BJ (cell line): ENCODE measurements around the gene HADHA. TPM values are rescaled to one million over a fixed set of nuclear protein-coding genes. Genes with fewer than 3 reads are reported as not detected.

Source experiments
- CTCF ChIA-PET: fragments of 350-600 bp; formaldehyde crosslinking; extraction: SDS; loops from one replicate; lab custom pipeline; 2021; ENCODE audit warnings: antibody characterized with exemption, inconsistent platforms; lab: Yijun Ruan, JAX
- POLR2A ChIA-PET: fragments of 300-600 bp; sonication (Branson Sonifier 250); formaldehyde crosslinking; extraction: SDS; loops from one replicate; lab custom pipeline; 2021; ENCODE audit warnings: antibody characterized with exemption; lab: Charles Lee
- DNase-seq: peaks from one replicate; pipeline ENCODE4 v3.0.0-alpha.2; 2011; ENCODE audit warnings: low read depth
- H3K27me3 ChIP-seq: 2 replicates; pipeline ENCODE4 v1.6.0; 2011; ENCODE audit warnings: low read length; ENCODE audit not compliant: control insufficient read depth, insufficient read depth
- H3K36me3 ChIP-seq: 2 replicates; pipeline ENCODE4 v1.5.1; 2011; ENCODE audit warnings: low read length; ENCODE audit not compliant: control insufficient read depth, insufficient read depth
- H3K4me3 ChIP-seq: 2 replicates; pipeline ENCODE4 v1.5.1; 2011; ENCODE audit warnings: low read depth, mild to moderate bottlenecking, control low read depth, low read length
- polyA plus RNA-seq: library from polyadenylated mRNA; depleted of rRNA; stranded (reverse); fragments of >200 nt; gene quantifications from 2 replicates; pipeline ENCODE4 v1.2.3, GENCODE V29; 2011
- TF ChIP-seq, protein P1 (sequence below): IDR thresholded peaks from 2 replicates; pipeline ENCODE4 v1.5.1; 2011; ENCODE audit warnings: low read depth, mild to moderate bottlenecking, control low read depth, inconsistent platforms, low read length, moderate library complexity; ENCODE audit not compliant: insufficient read depth

HADHA gene
- polyA plus RNA-seq, 1 experiment, result 111 TPM

DNA sequence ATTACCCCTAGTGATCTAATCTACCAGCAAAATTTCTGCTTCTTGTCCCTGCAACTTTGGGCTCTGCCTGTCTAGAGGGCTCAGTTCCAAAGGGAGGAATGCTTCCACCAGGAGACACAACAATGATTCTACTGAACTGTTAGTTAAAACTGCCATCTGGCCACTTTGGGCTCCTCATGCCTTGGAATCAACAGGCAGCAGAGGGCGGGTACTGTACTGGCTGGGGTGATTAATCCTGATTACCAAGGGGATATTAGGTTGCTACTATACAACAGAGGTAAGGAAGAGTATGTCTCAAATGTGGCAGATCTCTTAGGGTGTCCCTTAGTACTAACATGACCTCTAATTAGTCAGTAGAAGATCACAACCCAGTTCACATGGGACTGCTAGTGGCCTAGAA lies 21.4 kb downstream of the HADHA start:
- TF ChIP-seq, protein P1, sequence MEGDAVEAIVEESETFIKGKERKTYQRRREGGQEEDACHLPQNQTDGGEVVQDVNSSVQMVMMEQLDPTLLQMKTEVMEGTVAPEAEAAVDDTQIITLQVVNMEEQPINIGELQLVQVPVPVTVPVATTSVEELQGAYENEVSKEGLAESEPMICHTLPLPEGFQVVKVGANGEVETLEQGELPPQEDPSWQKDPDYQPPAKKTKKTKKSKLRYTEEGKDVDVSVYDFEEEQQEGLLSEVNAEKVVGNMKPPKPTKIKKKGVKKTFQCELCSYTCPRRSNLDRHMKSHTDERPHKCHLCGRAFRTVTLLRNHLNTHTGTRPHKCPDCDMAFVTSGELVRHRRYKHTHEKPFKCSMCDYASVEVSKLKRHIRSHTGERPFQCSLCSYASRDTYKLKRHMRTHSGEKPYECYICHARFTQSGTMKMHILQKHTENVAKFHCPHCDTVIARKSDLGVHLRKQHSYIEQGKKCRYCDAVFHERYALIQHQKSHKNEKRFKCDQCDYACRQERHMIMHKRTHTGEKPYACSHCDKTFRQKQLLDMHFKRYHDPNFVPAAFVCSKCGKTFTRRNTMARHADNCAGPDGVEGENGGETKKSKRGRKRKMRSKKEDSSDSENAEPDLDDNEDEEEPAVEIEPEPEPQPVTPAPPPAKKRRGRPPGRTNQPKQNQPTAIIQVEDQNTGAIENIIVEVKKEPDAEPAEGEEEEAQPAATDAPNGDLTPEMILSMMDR, result no peak
- no peak overlapping the region for H3K4me3 ChIP-seq
- no peaks in the 10 kb centered on the region for H3K27me3 ChIP-seq
- H3K36me3 ChIP-seq, result peaks cover 7% of the 10 kb centered on the region
- POLR2A ChIA-PET, result no interaction called here
- DNase-seq, result no peak
- CTCF ChIA-PET, result no interaction called here

DNA sequence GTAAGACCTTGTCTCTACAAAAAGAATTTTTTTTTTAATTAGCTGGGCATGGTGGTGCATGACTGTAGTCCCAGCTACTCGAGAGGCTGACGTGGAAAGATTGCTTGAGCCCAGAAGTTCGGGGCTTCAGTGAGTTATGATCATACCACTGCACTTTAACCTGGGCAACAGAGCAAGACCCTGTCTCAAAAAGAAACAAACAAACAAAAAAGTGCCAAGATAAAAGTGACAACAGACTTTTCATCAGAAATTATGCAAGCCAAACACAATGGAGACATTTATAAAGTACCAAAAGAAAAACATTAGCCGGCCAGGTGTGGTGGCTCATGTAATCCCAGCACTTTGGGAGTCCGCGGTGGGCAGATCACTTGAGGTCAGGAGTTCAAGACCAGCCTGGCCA lies 26.7 kb downstream of the HADHA start:
- no peaks in the 10 kb centered on the region for H3K27me3 ChIP-seq
- ChIA-PET POLR2A (no interaction called here), CTCF (no interaction called here)
- no peak for DNase-seq
- peaks cover 5% of the 10 kb centered on the region for H3K36me3 ChIP-seq
- TF ChIP-seq, protein P1, result no peak
- no peak overlapping the region for H3K4me3 ChIP-seq

DNA sequence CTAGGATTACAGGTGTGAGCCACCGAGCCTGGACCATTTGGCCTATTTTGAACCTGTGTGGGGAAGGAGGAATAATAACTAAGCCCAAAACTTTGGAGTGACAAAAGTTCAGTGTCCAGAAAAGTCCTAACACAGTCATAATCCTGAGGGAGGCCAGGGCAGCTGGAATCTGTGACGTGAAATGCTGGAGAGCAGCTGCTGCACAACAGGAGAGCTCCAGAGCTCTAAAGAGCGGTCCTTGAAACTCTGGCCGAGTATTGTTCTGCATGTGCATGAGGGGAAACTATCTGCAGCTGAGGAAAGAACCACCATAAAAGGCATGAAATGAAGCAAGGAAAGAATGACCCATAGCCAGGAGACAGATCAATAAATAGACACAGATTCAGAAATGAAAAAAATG lies 27.8 kb downstream of the HADHA start:
- Histone ChIP-seq H3K27me3 (no peaks in the 10 kb centered on the region), H3K36me3 (peaks cover 3% of the 10 kb centered on the region; the same call in 1 of the 2 replicates), H3K4me3 (no peak overlapping the region)
- DNase-seq, result no peak
- ChIA-PET CTCF (interaction anchor here (1.4 to 2.2 kb wide), 2 partner anchors 10 to 11 kb away, joined by 4 to 8 read pairs; no protein-coding TSS in a partner anchor), POLR2A (no interaction called here)
- TF ChIP-seq, protein P1, result no peak

DNA sequence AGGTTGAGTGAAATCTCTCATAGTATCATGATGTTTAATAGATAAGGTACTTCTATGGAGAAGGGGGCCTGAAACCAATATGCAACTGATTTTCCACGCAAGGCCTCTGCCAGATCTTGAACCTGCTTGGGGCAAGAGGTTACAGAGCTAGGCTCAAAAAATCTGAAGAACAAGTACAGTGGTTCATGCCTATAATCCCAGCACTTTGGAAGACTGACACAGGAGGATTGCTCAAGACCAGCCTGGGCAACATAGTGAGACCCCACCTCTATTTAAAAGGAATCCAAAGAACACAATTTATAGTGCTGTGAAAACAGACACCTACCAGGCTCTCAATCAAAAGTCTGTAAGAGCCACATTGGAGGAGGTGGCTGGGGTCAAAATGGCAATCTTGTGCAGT lies 28.6 kb downstream of the HADHA start:
- Histone ChIP-seq H3K27me3 (no peaks in the 10 kb centered on the region), H3K4me3 (no peak overlapping the region), H3K36me3 (peaks cover 3% of the 10 kb centered on the region; the same call in 1 of the 2 replicates)
- ChIA-PET CTCF (interaction anchor here (1.4 to 2.2 kb wide), 2 partner anchors 9 to 11 kb away, joined by 4 to 8 read pairs; no protein-coding TSS in a partner anchor), POLR2A (no interaction called here)
- TF ChIP-seq, protein P1, result no peak
- no peak for DNase-seq

DNA sequence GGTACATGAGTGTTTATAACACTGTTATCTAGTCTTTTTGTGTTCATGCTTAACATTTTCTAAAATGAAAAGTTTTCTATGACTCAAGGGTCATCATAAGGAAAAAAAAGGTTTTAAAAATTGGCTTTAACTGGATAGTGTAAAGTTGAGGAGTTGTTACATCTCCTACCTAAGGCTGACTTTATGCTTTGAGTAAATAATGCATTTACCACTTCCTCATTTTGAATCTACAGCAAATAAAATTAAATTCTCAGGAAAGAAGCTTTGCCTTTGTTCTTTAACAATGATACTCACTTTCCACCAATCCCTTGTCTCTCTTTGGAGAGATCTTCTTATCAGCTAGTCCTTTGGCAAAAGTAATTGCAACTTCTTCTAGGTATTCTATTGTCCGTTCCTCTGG lies 29.7 kb downstream of the HADHA start:
- ChIA-PET POLR2A (no interaction called here), CTCF (interaction anchor here (1.2 to 2.2 kb wide), 2 partner anchors 13 to 20 kb away, joined by 3 to 8 read pairs; no protein-coding TSS in a partner anchor)
- no peak overlapping the region for H3K4me3 ChIP-seq
- peaks cover 4% of the 10 kb centered on the region; the same call in 1 of the 2 replicates for H3K36me3 ChIP-seq
- TF ChIP-seq, protein P1, result no peak
- no peaks in the 10 kb centered on the region for H3K27me3 ChIP-seq
- no peak for DNase-seq
